GM12878 (cell line): Measurements from ENCODE around the gene PPP1R36. TPM values are rescaled to one million over a fixed set of nuclear protein-coding genes. Genes with fewer than 3 reads are reported as not detected.

Source experiments
- ATAC-seq: fragments of 200-7000 bp; cut with Tn5 transposase; 3 replicates; pipeline ENCODE4 v1.9.1; 2020; ENCODE audit warnings: mild to moderate bottlenecking, moderate library complexity
- BruUV-seq: library from RNA; stranded (reverse); fragments of 400-500 nt; replicated peaks from 2 replicates; lab custom pipeline; 2021; lab: Mats Ljungman, UMichigan
- CTCF ChIA-PET: fragments of 300-600 bp; sonication (Branson Sonifier 250); formaldehyde crosslinking; extraction: SDS; loops from one replicate; lab custom pipeline; 2021; ENCODE audit warnings: inconsistent platforms; lab: Yijun Ruan, JAX
- POLR2A ChIA-PET: fragments of 350-600 bp; formaldehyde crosslinking; extraction: SDS; loops from one replicate; lab custom pipeline; 2021; ENCODE audit warnings: inconsistent platforms; lab: Charles Lee
- RAD21 ChIA-PET: fragments of 300-600 bp; sonication (Branson Sonifier 250); formaldehyde crosslinking; loops from one replicate; lab custom pipeline; 2023; ENCODE audit warnings: antibody characterized with exemption; ENCODE audit not compliant: unreplicated experiment; lab: Charles Lee
- SMC1A ChIA-PET: fragments of 300-600 bp; sonication (Branson Sonifier 250); formaldehyde crosslinking; loops from one replicate; lab custom pipeline; 2023; ENCODE audit not compliant: unreplicated experiment, uncharacterized antibody; lab: Charles Lee
- DNase-seq: peaks from one replicate; pipeline ENCODE4 v3.0.0-alpha.2; 2011; ENCODE audit warnings: low read depth, low spot score
- FAIRE-seq: peaks from 3 replicates; lab custom pipeline; 2011; peaks lifted over from hg19 to GRCh38; lab: Jason Lieb, UNC
- H2AFZ ChIP-seq: 2 replicates; pipeline ENCODE4 v1.6.0; 2011; ENCODE audit warnings: low read depth, low read length, control low read depth; ENCODE audit not compliant: control insufficient read depth
- H3K27ac ChIP-seq: 2 replicates; pipeline ENCODE4 v1.5.1; 2011; ENCODE audit warnings: control low read depth; ENCODE audit not compliant: control insufficient read depth, insufficient read depth
- H3K27me3 ChIP-seq, 2 experiments: replicated peaks in 1 of 2; 2 replicates each; pipeline versions ENCODE4 v1.6.0 to v1.6.1; 2011; ENCODE audit warnings: low read length in 1 of 2; ENCODE audit not compliant: control insufficient read depth in 2 of 2, insufficient read depth in 2 of 2
- H3K36me3 ChIP-seq, 2 experiments: 2 replicates each; pipeline ENCODE4 v1.5.1; 2011; ENCODE audit warnings: low read length in 1 of 2; ENCODE audit not compliant: control insufficient read depth in 2 of 2, insufficient read depth in 2 of 2
- H3K4me1 ChIP-seq: 2 replicates; pipeline ENCODE4 v1.6.1; 2011; ENCODE audit warnings: mild to moderate bottlenecking, low read length, moderate library complexity, mixed read lengths; ENCODE audit not compliant: control insufficient read depth, insufficient read depth
- H3K4me2 ChIP-seq: 2 replicates; pipeline ENCODE4 v1.6.0; 2011; ENCODE audit warnings: control low read depth; ENCODE audit not compliant: control insufficient read depth, insufficient read depth
- H3K4me3 ChIP-seq: fragments of 200-600 bp; sonication (generic); 2 replicates; pipeline ENCODE4 v1.5.1; 2016
- H3K79me2 ChIP-seq: 2 replicates; pipeline ENCODE4 v1.6.0; 2011; ENCODE audit warnings: low read length; ENCODE audit not compliant: control insufficient read depth, insufficient read depth
- H3K9ac ChIP-seq: 2 replicates; pipeline ENCODE4 v1.8.0; 2011; ENCODE audit warnings: low read length, control low read depth, mixed read lengths; ENCODE audit not compliant: control insufficient read depth, insufficient read depth
- H3K9me3 ChIP-seq: replicated peaks from 3 replicates; pipeline ENCODE4 v1.5.1; 2011; ENCODE audit warnings: mild to moderate bottlenecking, low read length; ENCODE audit not compliant: control insufficient read depth, insufficient read depth
- H4K20me1 ChIP-seq: 2 replicates; pipeline ENCODE4 v1.6.0; 2011; ENCODE audit not compliant: control insufficient read depth, insufficient read depth
- ATF2 ChIP-seq: IDR thresholded peaks from 2 replicates; pipeline ENCODE4 v1.6.1; 2012; ENCODE audit warnings: low read length, inconsistent platforms
- GATAD2B ChIP-seq: fragments of 450-650 bp; conservative IDR thresholded peaks from 2 replicates; pipeline ENCODE4 v1.6.1; 2017; ENCODE audit warnings: low read depth, mild to moderate bottlenecking, moderate library complexity
- IKZF1 ChIP-seq: fragments of 450-650 bp; conservative IDR thresholded peaks from 2 replicates; pipeline ENCODE4 v1.6.1; 2017; ENCODE audit warnings: antibody characterized with exemption, mild to moderate bottlenecking
- MLLT1 ChIP-seq: fragments of 450-650 bp; IDR thresholded peaks from 2 replicates; pipeline ENCODE4 v1.6.1; 2016; ENCODE audit warnings: mild to moderate bottlenecking
- NFIC ChIP-seq: IDR thresholded peaks from 2 replicates; pipeline ENCODE4 v1.6.1; 2012; ENCODE audit warnings: low read depth, mild to moderate bottlenecking, inconsistent platforms, low read length, moderate library complexity
- NKRF ChIP-seq: fragments of 450-650 bp; conservative IDR thresholded peaks from 2 replicates; pipeline ENCODE4 v1.6.1; 2017; ENCODE audit warnings: mild to moderate bottlenecking, moderate library complexity
- NR2C2 ChIP-seq: IDR thresholded peaks from 2 replicates; pipeline ENCODE4 v1.6.1; 2011; ENCODE audit warnings: borderline replicate concordance, low read depth; ENCODE audit not compliant: control insufficient read depth, insufficient read length
- PAX8 ChIP-seq: fragments of 450-650 bp; IDR thresholded peaks from 2 replicates; pipeline ENCODE4 v1.6.1; 2017; ENCODE audit warnings: mild to moderate bottlenecking, moderate library complexity
- POLR2A ChIP-seq: IDR thresholded peaks from 2 replicates; pipeline ENCODE4 v1.6.1; 2011; ENCODE audit warnings: low read depth, mild to moderate bottlenecking, low read length
- POLR2AphosphoS5 ChIP-seq: IDR thresholded peaks from 2 replicates; pipeline ENCODE4 v1.6.1; 2011; ENCODE audit warnings: mild to moderate bottlenecking, low read length, inconsistent platforms
- RBBP5 ChIP-seq: fragments of 200-600 bp; sonication (generic); conservative IDR thresholded peaks from 2 replicates; pipeline ENCODE4 v1.6.1; 2016
- RELB ChIP-seq: fragments of 450-650 bp; IDR thresholded peaks from 2 replicates; pipeline ENCODE4 v1.6.1; 2017; ENCODE audit warnings: low read depth, mild to moderate bottlenecking, moderate library complexity
- RFX5 ChIP-seq: IDR thresholded peaks from 2 replicates; pipeline ENCODE4 v1.6.1; 2011; ENCODE audit warnings: low read depth, low read length, improper control_type of control experiment
- SIX5 ChIP-seq: IDR thresholded peaks from 2 replicates; pipeline ENCODE4 v1.6.1; 2011; ENCODE audit warnings: mild to moderate bottlenecking, low read depth, low read length, moderate library complexity; ENCODE audit not compliant: severe bottlenecking
- SMAD5 ChIP-seq: IDR thresholded peaks from 2 replicates; pipeline ENCODE4 v1.6.1; 2016; ENCODE audit warnings: antibody characterized with exemption, low read depth
- SRF ChIP-seq, 2 experiments: IDR thresholded peaks; 2 replicates each; pipeline ENCODE4 v1.6.1; 2011; ENCODE audit warnings: low read depth in 2 of 2, low read length in 2 of 2, mild to moderate bottlenecking in 1 of 2, moderate library complexity in 1 of 2
- WGBS: methylation state at CpG from one replicate; pipeline ENCODE4 v1.1.6; 2016; ENCODE audit warnings: low lambda C conversion rate; ENCODE audit not compliant: insufficient replicate concordance, insufficient coverage; ENCODE audit errors: missing lambda C conversion rate; 5-methylcytosine and 5-hydroxymethylcytosine counted together
- in situ Hi-C: fragments of 300-500 bp; cut with MboI; formaldehyde crosslinking; loops from 9 replicates; pipeline ENCODE4 v1.14.3; 2018; ENCODE audit warnings: mixed read lengths
- intact Hi-C: fragments of 100-400 bp; cut with micrococcal nuclease; formaldehyde crosslinking; loops from one replicate; pipeline ENCODE4 v1.14.2; 2022; ENCODE audit not compliant: unreplicated experiment
- polyA plus RNA-seq, 11 experiments: library from polyadenylated mRNA; depleted of rRNA in 4 of 11; unstranded in 6 of 11; stranded (reverse) in 5 of 11; fragments of >200 nt; fragmentation: Nextera tagmentation in 4 of 11; fragmentation: Illumina TruSeq in 1 of 11; extraction: Ambion mirVana in 4 of 11; extraction: Trizol in 1 of 11; gene quantifications; 1 replicate in 1 of 11; 2 replicates in 10 of 11; pipeline versions ENCODE4 v1.2.1 to v1.2.3, GENCODE V29; 2011 to 2016; ENCODE audit warnings: inconsistent platforms in 2 of 11, missing spikeins in 2 of 11, low read depth in 1 of 11
- total RNA-seq, 4 experiments: library from RNA; depleted of rRNA in 3 of 4; stranded (reverse); fragments of >200 nt in 3 of 4; fragmentation: Illumina TruSeq in 1 of 4; extraction: Trizol in 1 of 4; gene quantifications; 2 replicates each; pipeline versions ENCODE4 v1.2.1 to v1.2.3, GENCODE V29; 2013 to 2021

The PPP1R36 gene
- total and polyA plus RNA-seq, 10 of the 15 experiments (the other 5 are each of a cell fraction or from before 2014, with no cell fraction given) = 0.12 to 0.13 TPM; not detected in 8

GRCh38 chr14:64544607-64545312 is 5.0 kb upstream of the PPP1R36 start:
- POLR2A ChIA-PET = no interaction called here
- SMC1A ChIA-PET = interaction anchor here (1.8 to 2.2 kb wide), 2 partner anchors 92 to 127 kb away, joined by 5 to 6 read pairs; no protein-coding TSS in a partner anchor
- ATAC-seq (no peak), FAIRE-seq (no peak), DNase-seq (no peak)
- no peak for TF ChIP-seq PAX8
- TF ChIP-seq NFIC = no peak
- TF ChIP-seq ATF2 = no peak
- TF ChIP-seq SRF (IDR thresholded peaks at IDR 0.05; ENCODE audit: low read depth in 2 of 2, low read length in 2 of 2) = no peak
- TF ChIP-seq POLR2AphosphoS5 = no peak
- TF ChIP-seq RBBP5 = no peak
- no peak for TF ChIP-seq RFX5
- no peak for TF ChIP-seq IKZF1
- no peak for TF ChIP-seq MLLT1
- no peak for TF ChIP-seq SIX5
- no peak for TF ChIP-seq RELB
- TF ChIP-seq NR2C2 = no peak
- no peak for TF ChIP-seq GATAD2B
- TF ChIP-seq SMAD5 = no peak
- TF ChIP-seq NKRF = no peak
- TF ChIP-seq POLR2A = no peak
- H3K36me3 ChIP-seq = no peaks in the 10 kb centered on the region
- no peak overlapping the region for H3K27ac ChIP-seq
- no peak overlapping the region for H3K4me2 ChIP-seq
- no peaks in the 10 kb centered on the region for H3K4me1 ChIP-seq
- CTCF ChIA-PET = interaction anchor here (1.9 kb wide), 1 partner anchor 115 kb away, joined by 7 read pairs; no protein-coding TSS in a partner anchor
- H4K20me1 ChIP-seq = no peaks in the 10 kb centered on the region
- intact Hi-C loops (loop anchor here (5.0 kb wide), 2 partner anchors 93 to 218 kb away; no protein-coding TSS in a partner anchor), in situ Hi-C loops (no loop called here)
- no peak overlapping the region for H3K4me3 ChIP-seq
- peaks cover 6 to 9% of the 10 kb centered on the region in 2 experiments for H3K27me3 ChIP-seq
- no peak overlapping the region for H3K9ac ChIP-seq
- no TSS peak for BruUV-seq
- H2AFZ ChIP-seq = no peak overlapping the region
- RAD21 ChIA-PET = interaction anchor here (0.7 kb wide), 1 partner anchor 24 kb away, joined by 5 read pairs; no protein-coding TSS in a partner anchor
- WGBS = 62% methylated on average over 4 of the region's 5 CpGs
- H3K9me3 ChIP-seq = peaks cover 15% of the 10 kb centered on the region; the same call in 2 of the 3 replicates
- H3K79me2 ChIP-seq = no peaks in the 10 kb centered on the region
